Measurements from ENCODE around the gene CDKN2AIP. TPM values are rescaled to one million over a fixed set of nuclear protein-coding genes. Genes with fewer than 3 reads are reported as not detected.
A peak's percentile ranks its signal among the peaks of the same experiment; 100 is the strongest.

The CDKN2AIP gene, protein sequence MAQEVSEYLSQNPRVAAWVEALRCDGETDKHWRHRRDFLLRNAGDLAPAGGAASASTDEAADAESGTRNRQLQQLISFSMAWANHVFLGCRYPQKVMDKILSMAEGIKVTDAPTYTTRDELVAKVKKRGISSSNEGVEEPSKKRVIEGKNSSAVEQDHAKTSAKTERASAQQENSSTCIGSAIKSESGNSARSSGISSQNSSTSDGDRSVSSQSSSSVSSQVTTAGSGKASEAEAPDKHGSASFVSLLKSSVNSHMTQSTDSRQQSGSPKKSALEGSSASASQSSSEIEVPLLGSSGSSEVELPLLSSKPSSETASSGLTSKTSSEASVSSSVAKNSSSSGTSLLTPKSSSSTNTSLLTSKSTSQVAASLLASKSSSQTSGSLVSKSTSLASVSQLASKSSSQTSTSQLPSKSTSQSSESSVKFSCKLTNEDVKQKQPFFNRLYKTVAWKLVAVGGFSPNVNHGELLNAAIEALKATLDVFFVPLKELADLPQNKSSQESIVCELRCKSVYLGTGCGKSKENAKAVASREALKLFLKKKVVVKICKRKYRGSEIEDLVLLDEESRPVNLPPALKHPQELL
- total RNA-seq (2012; rRNA removed) (16.4 and 16.8 TPM in 2 replicates), polyA plus RNA-seq (2012; rRNA removed) (9.0 and 11.0 TPM in 2 replicates), Bru-seq, nascent RNA (percentile 85 among the genes with signal in this experiment), BruChase-seq, experiment 1, labeled RNA remaining after a 6-hour chase (percentile 47 among the genes with signal in this experiment), BruChase-seq, experiment 2, labeled RNA remaining after a 2-hour chase (percentile 73 among the genes with signal in this experiment)
- polyA plus RNA-seq (2012; cell fraction: cytosol; rRNA removed): 3.4 and 4.4 TPM in 2 replicates
- 4.5 and 6.9 TPM in 2 replicates for polyA plus RNA-seq (2012; cell fraction: nucleus; rRNA removed; ENCODE audit: low replicate concordance)
- long read RNA-seq, transcript CDKN2AIP-203 (3 exons, 2,721 nt): major isoform, 14 of 26 reads
- long read RNA-seq, transcript CDKN2AIP-201 (3 exons, 2,646 nt): minor isoform, 11 of 26 reads
- long read RNA-seq, partial matches to known transcripts: 1 of 26 reads
- long read RNA-seq, other reads (novel, unspliced or antisense): 0 of 26 reads

DNA sequence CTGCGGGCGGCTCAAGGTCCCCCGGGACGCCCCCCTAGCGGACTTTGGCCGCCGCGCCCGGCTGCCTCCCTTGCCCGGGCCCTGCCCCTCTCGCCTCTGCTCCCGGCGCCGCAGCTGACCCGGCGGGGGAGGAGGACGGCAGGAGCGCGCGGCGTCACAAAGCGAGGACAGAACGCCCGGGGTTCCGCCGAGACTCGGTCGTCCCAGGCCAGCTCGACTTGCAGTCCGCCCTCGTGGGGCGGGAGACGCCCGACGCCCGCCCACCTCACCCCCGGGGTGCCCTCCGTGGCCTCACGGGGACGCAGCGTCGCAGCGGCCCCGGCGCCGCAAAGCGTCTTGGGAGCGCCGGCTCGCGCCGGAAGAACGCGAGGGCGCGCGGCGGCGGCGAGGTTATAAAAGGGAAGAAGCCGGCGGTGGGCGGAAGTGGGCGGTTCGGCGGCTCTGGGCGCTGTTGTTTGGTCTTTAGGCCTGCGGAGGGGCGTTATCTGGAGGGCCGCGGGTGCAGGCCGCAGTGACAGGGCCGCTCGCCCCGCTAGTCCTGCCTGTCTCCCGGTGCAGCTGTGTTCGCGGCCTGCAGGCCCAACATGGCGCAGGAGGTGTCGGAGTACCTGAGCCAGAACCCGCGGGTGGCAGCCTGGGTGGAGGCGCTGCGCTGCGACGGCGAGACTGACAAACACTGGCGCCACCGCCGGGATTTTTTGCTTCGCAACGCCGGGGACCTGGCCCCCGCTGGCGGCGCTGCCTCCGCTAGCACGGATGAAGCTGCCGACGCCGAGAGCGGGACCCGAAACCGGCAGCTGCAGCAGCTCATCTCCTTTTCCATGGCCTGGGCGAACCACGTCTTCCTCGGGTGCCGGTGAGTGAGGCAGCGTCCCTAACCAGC lies at the start of gene CDKN2AIP:
Gene CDKN2AIP (plus strand): TSS at position 423 of the 883 bp plus-strand sequence. CDS start 162 bp downstream, at position 585.
- peak within 1 kb of the TSS; percentile 96 for H3K4ac ChIP-seq (ENCODE audit: low read depth, low read length)
- ATAC-seq (ENCODE audit: low read depth) (peak; percentile 93), DNase-seq (peak; percentile 90)
- intact Hi-C loops (cut with micrococcal nuclease) (no loop called here), dilution Hi-C loops (cut with HindIII; ENCODE audit: low sequenced_read_pairs, unreplicated experiment) (no loop called here), in situ Hi-C loops (cut with MboI; ENCODE audit: low sequenced_read_pairs) (no loop called here)
- peak within 1 kb of the TSS; percentile 99 for H3K4me2 ChIP-seq (ENCODE audit: low read depth, low read length)
- H4K8ac ChIP-seq (ENCODE audit: low read depth in 2 of 2, low read length in 2 of 2): peak within 1 kb of the TSS; percentile 83 to 95
- H3K27ac ChIP-seq (ENCODE audit: insufficient read depth, low read length): peak within 1 kb of the TSS; percentile 96
- peak within 1 kb of the TSS; percentile 98 for H3K9ac ChIP-seq (ENCODE audit: low read depth, low read length)
- peak within 1 kb of the TSS; percentile 93 for H3K18ac ChIP-seq (ENCODE audit: low read depth, low read length)
- 0% methylated on average over 58 of the region's 109 CpGs; no CpG with 5 or more reads in 1 of the 2 experiments for WGBS, 2 experiments (ENCODE audit: extremely low coverage in 2 of 2, insufficient read length in 1 of 2)
- H3K36me3 ChIP-seq (ENCODE audit: control insufficient read depth, insufficient read depth, low read length): peaks cover 16% of the 10 kb centered on the region
- H4K91ac ChIP-seq (ENCODE audit: insufficient read depth, low read depth, low read length): peak within 1 kb of the TSS; percentile 89
- no peaks in the 10 kb centered on the region for H3K27me3 ChIP-seq (ENCODE audit: control insufficient read depth, insufficient read depth, low read length)
- H4K20me1 ChIP-seq (ENCODE audit: insufficient read depth, low read length): no peaks in the 10 kb centered on the region; the same call in 1 of the 2 replicates
- peak within 1 kb of the TSS; percentile 88 for H3K14ac ChIP-seq (replicated peaks; ENCODE audit: low read depth, low read length)
- ChIA-PET POLR2A (ENCODE audit: unreplicated experiment) (no interaction called here), CTCF (no interaction called here)
- H2BK15ac ChIP-seq (ENCODE audit: low read depth, low read length): peak within 1 kb of the TSS; percentile 2; the same call in 1 of the 3 replicates
- H2AFZ ChIP-seq (replicated peaks; ENCODE audit: low read length, poor library complexity): peak within 1 kb of the TSS; percentile 95
- H4K5ac ChIP-seq (ENCODE audit: low read depth, low read length): peak within 1 kb of the TSS; percentile 99
- no peaks in the 10 kb centered on the region; the same call in 1 of the 2 replicates for H3K4me1 ChIP-seq (ENCODE audit: control insufficient read depth, insufficient read depth, low read length)
- H2BK20ac ChIP-seq (ENCODE audit: low read depth, low read length): peak within 1 kb of the TSS; percentile 2; the same call in 1 of the 2 replicates
- H3K9me3 ChIP-seq (ENCODE audit: control insufficient read depth, insufficient read depth, low read length): no peaks in the 10 kb centered on the region
- peak within 1 kb of the TSS; percentile 94 for H2BK5ac ChIP-seq (ENCODE audit: low read depth, low read length, poor library complexity, severe bottlenecking)
- H3K4me3 ChIP-seq (ENCODE audit: insufficient read depth, low read depth, low read length): peak within 1 kb of the TSS; percentile 67
- H2BK120ac ChIP-seq (ENCODE audit: low read depth, low read length): peak within 1 kb of the TSS; percentile 76
- H3K56ac ChIP-seq (ENCODE audit: extremely low read depth, insufficient read depth, low read length): peak within 1 kb of the TSS; percentile 77
- peak within 1 kb of the TSS; percentile 80; the same call in 1 of the 2 replicates for H2AK5ac ChIP-seq (ENCODE audit: low read depth, low read length)
- TSS peak; percentile 59 for BruUV-seq (replicated peaks)
- peak within 1 kb of the TSS; percentile 84 for H3K23ac ChIP-seq (ENCODE audit: low read depth, low read length)
- H2AK9ac ChIP-seq (replicated peaks; ENCODE audit: low read depth, low read length, poor library complexity): peak within 1 kb of the TSS; percentile 99
- peaks cover 9% of the 10 kb centered on the region; the same call in 1 of the 2 replicates for H3K9me1 ChIP-seq (ENCODE audit: insufficient read depth, low read length)
- H3K79me1 ChIP-seq (ENCODE audit: low read depth in 1 of 2, low read length in 2 of 2): peaks cover 21 to 24% of the 10 kb centered on the region in 2 experiments
- no peak for TF ChIP-seq FOS (IDR thresholded peaks at IDR 0.05; ENCODE audit: low read depth, low read length)
- no peak for TF ChIP-seq RAD21 (IDR thresholded peaks at IDR 0.05; ENCODE audit: low read length)
- no peak for TF ChIP-seq RCOR1 (IDR thresholded peaks at IDR 0.05; ENCODE audit: insufficient replicate concordance, low read length)
- TF ChIP-seq, protein P1, sequence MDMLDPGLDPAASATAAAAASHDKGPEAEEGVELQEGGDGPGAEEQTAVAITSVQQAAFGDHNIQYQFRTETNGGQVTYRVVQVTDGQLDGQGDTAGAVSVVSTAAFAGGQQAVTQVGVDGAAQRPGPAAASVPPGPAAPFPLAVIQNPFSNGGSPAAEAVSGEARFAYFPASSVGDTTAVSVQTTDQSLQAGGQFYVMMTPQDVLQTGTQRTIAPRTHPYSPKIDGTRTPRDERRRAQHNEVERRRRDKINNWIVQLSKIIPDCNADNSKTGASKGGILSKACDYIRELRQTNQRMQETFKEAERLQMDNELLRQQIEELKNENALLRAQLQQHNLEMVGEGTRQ (IDR thresholded peaks at IDR 0.05; ENCODE audit: low read depth, low read length): no peak
- TF ChIP-seq CHD1 (IDR thresholded peaks at IDR 0.05; ENCODE audit: low read depth, low read length): no peak
- TF ChIP-seq CEBPB (IDR thresholded peaks at IDR 0.05; ENCODE audit: low read depth, low read length): no peak
- no peak for TF ChIP-seq RFX5 (IDR thresholded peaks at IDR 0.05; ENCODE audit: low read depth, low read length)
- TF ChIP-seq POLR2A (IDR thresholded peaks at IDR 0.05; ENCODE audit: low read depth, low read length): peak; percentile 97
- TF ChIP-seq BHLHE40 (IDR thresholded peaks at IDR 0.05; ENCODE audit: low read depth, low read length): peak; percentile 76
- TF ChIP-seq, protein P2, sequence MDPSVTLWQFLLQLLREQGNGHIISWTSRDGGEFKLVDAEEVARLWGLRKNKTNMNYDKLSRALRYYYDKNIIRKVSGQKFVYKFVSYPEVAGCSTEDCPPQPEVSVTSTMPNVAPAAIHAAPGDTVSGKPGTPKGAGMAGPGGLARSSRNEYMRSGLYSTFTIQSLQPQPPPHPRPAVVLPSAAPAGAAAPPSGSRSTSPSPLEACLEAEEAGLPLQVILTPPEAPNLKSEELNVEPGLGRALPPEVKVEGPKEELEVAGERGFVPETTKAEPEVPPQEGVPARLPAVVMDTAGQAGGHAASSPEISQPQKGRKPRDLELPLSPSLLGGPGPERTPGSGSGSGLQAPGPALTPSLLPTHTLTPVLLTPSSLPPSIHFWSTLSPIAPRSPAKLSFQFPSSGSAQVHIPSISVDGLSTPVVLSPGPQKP (IDR thresholded peaks at IDR 0.05; ENCODE audit: borderline replicate concordance, low read depth, low read length): no peak
- no peak for TF ChIP-seq MAFK (IDR thresholded peaks at IDR 0.05; ENCODE audit: low read depth, low read length)
- no peak for TF ChIP-seq NFE2L2 (IDR thresholded peaks at IDR 0.05; ENCODE audit: low read depth, low read length)

Data from IMR-90 (cell line).